IMR-90 (cell line): ENCODE data around the gene UBE2G1. TPM values are rescaled to one million over a fixed set of nuclear protein-coding genes. Genes with fewer than 3 reads are reported as not detected.

Source experiments
- ATAC-seq: fragments of 200-7000 bp; cut with Tn5 transposase; 2 replicates; pipeline ENCODE4 v1.9.1; 2020; ENCODE audit warnings: low read depth, mild to moderate bottlenecking, moderate library complexity
- BruUV-seq: library from RNA; stranded (reverse); fragments of 400-500 nt; replicated peaks from 2 replicates; lab custom pipeline; 2021; lab: Mats Ljungman, UMichigan
- CTCF ChIA-PET: fragments of 300-600 bp; formaldehyde crosslinking; extraction: SDS; loops from one replicate; lab custom pipeline; 2021; ENCODE audit warnings: antibody characterized with exemption; lab: Yijun Ruan, JAX
- POLR2A ChIA-PET: fragments of 300-600 bp; sonication (Branson Sonifier 250); formaldehyde crosslinking; loops from one replicate; lab custom pipeline; 2022; ENCODE audit warnings: antibody characterized with exemption; ENCODE audit not compliant: unreplicated experiment; lab: Charles Lee
- DNase-seq: peaks from one replicate; pipeline ENCODE4 v3.0.0; 2013
- H2AFZ ChIP-seq: replicated peaks from 2 replicates; pipeline ENCODE3; 2013; ENCODE audit warnings: low read length, mild to moderate bottlenecking; ENCODE audit not compliant: poor library complexity
- H2AK5ac ChIP-seq: 2 replicates; pipeline ENCODE4 v1.6.1; 2013; ENCODE audit warnings: low read depth, low read length, inconsistent platforms
- H2AK9ac ChIP-seq: replicated peaks from 2 replicates; pipeline ENCODE3; 2013; ENCODE audit warnings: mild to moderate bottlenecking, low read depth, low read length, moderate library complexity; ENCODE audit not compliant: poor library complexity
- H2BK120ac ChIP-seq: 2 replicates; pipeline ENCODE4 v1.6.1; 2013; ENCODE audit warnings: low read depth, low read length, inconsistent platforms
- H2BK15ac ChIP-seq: 3 replicates; pipeline ENCODE4 v1.6.1; 2013; ENCODE audit warnings: low read depth, low read length, inconsistent platforms
- H2BK20ac ChIP-seq: 2 replicates; pipeline ENCODE4 v1.6.1; 2013; ENCODE audit warnings: low read depth, mild to moderate bottlenecking, inconsistent platforms, low read length, moderate library complexity
- H2BK5ac ChIP-seq: 2 replicates; pipeline ENCODE4 v1.6.1; 2013; ENCODE audit warnings: mild to moderate bottlenecking, low read depth, low read length, inconsistent platforms; ENCODE audit not compliant: poor library complexity, severe bottlenecking
- H3K14ac ChIP-seq: replicated peaks from 2 replicates; pipeline ENCODE4 v1.6.1; 2013; ENCODE audit warnings: low read depth, low read length, inconsistent platforms
- H3K18ac ChIP-seq: 2 replicates; pipeline ENCODE4 v1.6.1; 2013; ENCODE audit warnings: low read depth, low read length, control low read depth
- H3K23ac ChIP-seq: 2 replicates; pipeline ENCODE4 v1.6.1; 2013; ENCODE audit warnings: low read depth, low read length, inconsistent platforms
- H3K27ac ChIP-seq: 2 replicates; pipeline ENCODE4 v1.5.1; 2013; ENCODE audit warnings: mild to moderate bottlenecking, control low read depth, low read length; ENCODE audit not compliant: insufficient read depth
- H3K27me3 ChIP-seq: 2 replicates; pipeline ENCODE4 v1.6.1; 2013; ENCODE audit warnings: low read length; ENCODE audit not compliant: control insufficient read depth, insufficient read depth
- H3K36me3 ChIP-seq: 2 replicates; pipeline ENCODE4 v1.6.1; 2013; ENCODE audit warnings: low read length, mixed read lengths; ENCODE audit not compliant: control insufficient read depth, insufficient read depth
- H3K4ac ChIP-seq: 2 replicates; pipeline ENCODE4 v1.6.1; 2013; ENCODE audit warnings: low read depth, low read length, inconsistent platforms
- H3K4me1 ChIP-seq: 2 replicates; pipeline ENCODE4 v1.6.1; 2013; ENCODE audit warnings: low read length, mixed read lengths; ENCODE audit not compliant: control insufficient read depth, insufficient read depth
- H3K4me2 ChIP-seq: 2 replicates; pipeline ENCODE4 v1.6.1; 2013; ENCODE audit warnings: low read depth, mild to moderate bottlenecking, control low read depth, low read length, moderate library complexity
- H3K4me3 ChIP-seq: 2 replicates; pipeline ENCODE4 v1.5.1; 2013; ENCODE audit warnings: low read depth, mild to moderate bottlenecking, control low read depth, low read length, moderate library complexity; ENCODE audit not compliant: insufficient read depth
- H3K56ac ChIP-seq: 2 replicates; pipeline ENCODE4 v1.6.1; 2013; ENCODE audit warnings: low read length, inconsistent platforms; ENCODE audit not compliant: insufficient read depth; ENCODE audit errors: extremely low read depth
- H3K79me1 ChIP-seq, 2 experiments: 2 replicates each; pipeline ENCODE4 v1.6.1; 2013; ENCODE audit warnings: low read length in 2 of 2, inconsistent platforms in 1 of 2, low read depth in 1 of 2
- H3K9ac ChIP-seq: 2 replicates; pipeline ENCODE4 v1.6.1; 2013; ENCODE audit warnings: low read depth, low read length, control low read depth
- H3K9me1 ChIP-seq: 2 replicates; pipeline ENCODE4 v1.6.1; 2013; ENCODE audit warnings: low read length, inconsistent platforms; ENCODE audit not compliant: insufficient read depth
- H3K9me3 ChIP-seq: 2 replicates; pipeline ENCODE4 v1.6.1; 2013; ENCODE audit warnings: low read length; ENCODE audit not compliant: control insufficient read depth, insufficient read depth
- H4K20me1 ChIP-seq: 2 replicates; pipeline ENCODE4 v1.6.1; 2013; ENCODE audit warnings: low read length, inconsistent platforms; ENCODE audit not compliant: insufficient read depth
- H4K5ac ChIP-seq: 2 replicates; pipeline ENCODE4 v1.6.1; 2013; ENCODE audit warnings: mild to moderate bottlenecking, low read depth, low read length, control low read depth
- H4K8ac ChIP-seq, 2 experiments: 2 replicates each; pipeline ENCODE4 v1.6.1; 2013; ENCODE audit warnings: low read depth in 2 of 2, low read length in 2 of 2, control low read depth in 1 of 2, inconsistent platforms in 1 of 2
- H4K91ac ChIP-seq: 2 replicates; pipeline ENCODE4 v1.6.1; 2013; ENCODE audit warnings: low read depth, low read length, inconsistent platforms; ENCODE audit not compliant: insufficient read depth
- BHLHE40 ChIP-seq: fragments of 150-350 bp; IDR thresholded peaks from 2 replicates; pipeline ENCODE4 v1.6.1; 2016; ENCODE audit warnings: mild to moderate bottlenecking, low read depth, low read length
- CHD1 ChIP-seq: IDR thresholded peaks from 2 replicates; pipeline ENCODE4 v1.6.1; 2012; ENCODE audit warnings: low read depth, low read length, improper control_type of control experiment
- CTCF ChIP-seq: conservative IDR thresholded peaks from 2 replicates; pipeline ENCODE4 v1.5.1; 2012; ENCODE audit warnings: mild to moderate bottlenecking, low read depth, low read length, improper control_type of control experiment
- ELK1 ChIP-seq: fragments of 150-350 bp; IDR thresholded peaks from 2 replicates; pipeline ENCODE4 v1.6.1; 2016; ENCODE audit warnings: low read depth, mild to moderate bottlenecking, low read length, moderate library complexity, borderline replicate concordance
- MAFK ChIP-seq: IDR thresholded peaks from 2 replicates; pipeline ENCODE4 v1.6.1; 2012; ENCODE audit warnings: low read depth, low read length, improper control_type of control experiment
- MAZ ChIP-seq: IDR thresholded peaks from 2 replicates; pipeline ENCODE4 v1.6.1; 2012; ENCODE audit warnings: low read depth, mild to moderate bottlenecking, low read length, improper control_type of control experiment, moderate library complexity, borderline replicate concordance
- POLR2A ChIP-seq: IDR thresholded peaks from 2 replicates; pipeline ENCODE4 v1.6.1; 2012; ENCODE audit warnings: mild to moderate bottlenecking, low read depth, low read length
- RAD21 ChIP-seq: IDR thresholded peaks from 2 replicates; pipeline ENCODE4 v1.6.1; 2012; ENCODE audit warnings: low read length, improper control_type of control experiment
- RFX5 ChIP-seq: IDR thresholded peaks from 2 replicates; pipeline ENCODE4 v1.8.0; 2012; ENCODE audit warnings: low read depth, mild to moderate bottlenecking, low read length, moderate library complexity
- SMC3 ChIP-seq: fragments of 150-350 bp; IDR thresholded peaks from 2 replicates; pipeline ENCODE4 v1.6.1; 2016; ENCODE audit warnings: low read depth, mild to moderate bottlenecking, antibody characterized with exemption, low read length, moderate library complexity
- USF2 ChIP-seq: fragments of 150-350 bp; IDR thresholded peaks from 2 replicates; pipeline ENCODE4 v1.6.1; 2017; ENCODE audit warnings: mild to moderate bottlenecking, antibody characterized with exemption, low read length, low read depth
- WGBS, 2 experiments: methylation state at CpG; one replicate each; pipeline versions ENCODE4 v1.1.5 to v1.1.7; 2013; ENCODE audit warnings: missing lambda C conversion rate in 2 of 2; ENCODE audit not compliant: insufficient read length in 1 of 2; ENCODE audit errors: extremely low coverage in 2 of 2; 5-methylcytosine and 5-hydroxymethylcytosine counted together
- dilution Hi-C: fragments of 300-500 bp; cut with HindIII; formaldehyde crosslinking; loops from one replicate; pipeline ENCODE4 v1.14.3; 2018; ENCODE audit warnings: low sequenced_read_pairs; ENCODE audit not compliant: unreplicated experiment
- in situ Hi-C: fragments of 300-500 bp; cut with MboI; formaldehyde crosslinking; loops from 3 replicates; pipeline ENCODE4 v1.14.3; 2019; ENCODE audit warnings: low sequenced_read_pairs, inconsistent platforms, mixed read lengths
- intact Hi-C: fragments of 100-400 bp; cut with micrococcal nuclease; formaldehyde crosslinking; loops from 2 replicates; pipeline ENCODE4 v1.10.0; 2022
- polyA plus RNA-seq, 3 experiments: library from polyadenylated mRNA; depleted of rRNA; stranded (reverse); fragments of >200 nt; gene quantifications; 2 replicates each; pipeline ENCODE4 v1.2.3, GENCODE V29; 2012; ENCODE audit warnings: low replicate concordance in 1 of 3
- total RNA-seq: library from RNA; depleted of rRNA; stranded (reverse); fragments of >200 nt; gene quantifications from 2 replicates; pipeline ENCODE4 v1.2.3, GENCODE V29; 2012

UBE2G1 gene
- total and polyA plus RNA-seq, 2 of the 4 experiments (the other 2 are of a cell fraction), result 26.3 to 26.6 TPM

- Histone ChIP-seq H2BK20ac (no peak overlapping the region), H2BK15ac (no peak overlapping the region), H4K8ac (no peak overlapping the region), H3K27me3 (no peaks in the 10 kb centered on the region), H3K27ac (no peak overlapping the region), H3K4me3 (no peak overlapping the region), H4K20me1 (peaks cover 71% of the 10 kb centered on the region), H3K79me1 (peaks cover 51 to 83% of the 10 kb centered on the region in 2 experiments), H3K4ac (no peak overlapping the region), H3K14ac (no peak overlapping the region), H4K5ac (no peak overlapping the region), H2BK120ac (no peak overlapping the region), H2AFZ (no peak overlapping the region), H3K4me1 (peaks cover 8% of the 10 kb centered on the region), H3K9ac (no peak overlapping the region), H2BK5ac (no peak overlapping the region), H3K56ac (no peak overlapping the region), H3K9me1 (peaks cover 34% of the 10 kb centered on the region), H2AK5ac (no peak overlapping the region), H3K18ac (no peak overlapping the region), H4K91ac (no peak overlapping the region), H2AK9ac (no peak overlapping the region), H3K4me2 (no peak overlapping the region), H3K36me3 (peaks cover 6% of the 10 kb centered on the region), H3K23ac (no peak overlapping the region), H3K9me3 (no peaks in the 10 kb centered on the region)
- TF ChIP-seq CTCF (no peak), USF2 (no peak), BHLHE40 (no peak), MAFK (no peak), RFX5 (no peak), MAZ (no peak), POLR2A (no peak), CHD1 (no peak), ELK1 (no peak), SMC3 (no peak), RAD21 (no peak)
- BruUV-seq, result no TSS peak
- intact Hi-C loops, result no loop called here
- no peak for ATAC-seq
- no CpG with 5 or more reads among the region's 5 CpGs for WGBS, 2 experiments
- CTCF ChIA-PET, result interaction anchor here (0.5 to 1.1 kb wide), 2 partner anchors 8 to 31 kb away, joined by 3 read pairs; no protein-coding TSS in a partner anchor
- no peak for DNase-seq
- POLR2A ChIA-PET, result no interaction called here
- dilution Hi-C loops, result no loop called here
- in situ Hi-C loops, result no loop called here
Observed at GRCh38 chr17:4246674-4247073, 119.8 kb downstream of the UBE2G1 start.
